Forelimb muscle (tissue), 1 donor: ENCODE measurements around the gene TAF11L2. TPM values are rescaled to one million over a fixed set of nuclear protein-coding genes. Genes with fewer than 3 reads are reported as not detected.
"Not testable (repeated sequence)": the region's sequence is repeated elsewhere in the genome, so short reads cannot be mapped to it uniquely, and the experiment has no call there.

Experiments used
- DNase-seq: peaks from one replicate; pipeline ENCODE4 v3.0.0-alpha.2; 2013; ENCODE audit warnings: low read depth
- polyA plus RNA-seq: library from polyadenylated mRNA; unstranded; fragments of 120-200 nt; gene quantifications from one replicate; pipeline ENCODE4 v1.2.1, GENCODE V29; 2013; ENCODE audit not compliant: insufficient read length

TAF11L2 gene
- not detected for polyA plus RNA-seq

GRCh38 chr5:17497931-17498330 lies at the start of gene TAF11L2:
TAF11L2 (plus strand) TSS chr5:17498231.
- not testable (repeated sequence) for DNase-seq

- no peak for DNase-seq
Measured at GRCh38 chr5:17448877-17449276, 49.2 kb upstream of the TAF11L2 start.

GRCh38 chr5:17452936-17453335 lies 45.1 kb upstream of the TAF11L2 start:
- DNase-seq, result no peak

- no peak for DNase-seq
Measured at GRCh38 chr5:17455942-17456341, 42.1 kb upstream of the TAF11L2 start.

GRCh38 chr5:17461793-17462192 lies 36.2 kb upstream of the TAF11L2 start:
- no peak for DNase-seq

- no peak for DNase-seq
Measured at GRCh38 chr5:17463653-17464052, 34.4 kb upstream of the TAF11L2 start.

GRCh38 chr5:17470064-17470463 lies 28.0 kb upstream of the TAF11L2 start:
- no peak for DNase-seq

- not testable (repeated sequence) for DNase-seq
Measured at GRCh38 chr5:17475064-17475463, 23.0 kb upstream of the TAF11L2 start.

GRCh38 chr5:17477043-17477442 lies 21.0 kb upstream of the TAF11L2 start:
- no peak for DNase-seq

- no peak for DNase-seq
Measured at GRCh38 chr5:17477573-17478265, 20.3 kb upstream of the TAF11L2 start.

GRCh38 chr5:17481378-17481777 lies 16.7 kb upstream of the TAF11L2 start:
- DNase-seq, result no peak

- DNase-seq, result no peak
Measured at GRCh38 chr5:17482790-17483189, 15.2 kb upstream of the TAF11L2 start.

GRCh38 chr5:17486464-17487173 lies 11.4 kb upstream of the TAF11L2 start:
- DNase-seq, result not testable (repeated sequence)

GRCh38 chr5:17487174-17487512 lies 10.9 kb upstream of the TAF11L2 start:
- DNase-seq, result no peak

GRCh38 chr5:17491257-17491656 lies 6.8 kb upstream of the TAF11L2 start:
- not testable (repeated sequence) for DNase-seq

- no peak for DNase-seq
Measured at GRCh38 chr5:17492770-17493169, 5.3 kb upstream of the TAF11L2 start.

GRCh38 chr5:17497446-17497845 lies 585 bp upstream of the TAF11L2 start:
- no peak for DNase-seq

- DNase-seq, result no peak
Measured at GRCh38 chr5:17511775-17512325, 13.8 kb downstream of the TAF11L2 start.

GRCh38 chr5:17517526-17517925 lies 19.5 kb downstream of the TAF11L2 start:
- not testable (repeated sequence) for DNase-seq

- DNase-seq, result not testable (repeated sequence)
Measured at GRCh38 chr5:17518067-17518466, 20.0 kb downstream of the TAF11L2 start, which contains the start of gene TAF11L3. TAF11L3 (plus strand) TSS chr5:17518367.

- not testable (repeated sequence) for DNase-seq
Measured at GRCh38 chr5:17519508-17519907, 21.5 kb downstream of the TAF11L2 start.

- DNase-seq, result not testable (repeated sequence)
Measured at GRCh38 chr5:17521501-17521900, 23.5 kb downstream of the TAF11L2 start, which contains the start of gene TAF11L4. TAF11L4 (plus strand) TSS chr5:17521801.

- not testable (repeated sequence) for DNase-seq
Measured at GRCh38 chr5:17524935-17525334, 26.9 kb downstream of the TAF11L2 start, which contains the start of gene TAF11L5. TAF11L5 (plus strand) TSS chr5:17525235.
